PC-3 (cell line): ENCODE results near the gene HBM.

Experiments used
- CTCF ChIP-seq: fragments of 300-600 bp; sonication (generic); conservative IDR thresholded peaks from 2 replicates; pipeline ENCODE4 v1.5.1; 2017; ENCODE audit warnings: antibody characterized with exemption, low read depth, mild to moderate bottlenecking, low read length
- EZH2 ChIP-seq: fragments of 300-600 bp; sonication (generic); IDR thresholded peaks from one replicate; pipeline ENCODE4 v1.6.1; 2017; ENCODE audit warnings: antibody characterized with exemption, mild to moderate bottlenecking, low read length; ENCODE audit not compliant: unreplicated experiment
- EZH2phosphoT487 ChIP-seq: fragments of 300-600 bp; sonication (generic); IDR thresholded peaks from 2 replicates; pipeline ENCODE4 v1.6.1; 2018; ENCODE audit warnings: mild to moderate bottlenecking, antibody characterized with exemption, low read length, borderline replicate concordance

DNA sequence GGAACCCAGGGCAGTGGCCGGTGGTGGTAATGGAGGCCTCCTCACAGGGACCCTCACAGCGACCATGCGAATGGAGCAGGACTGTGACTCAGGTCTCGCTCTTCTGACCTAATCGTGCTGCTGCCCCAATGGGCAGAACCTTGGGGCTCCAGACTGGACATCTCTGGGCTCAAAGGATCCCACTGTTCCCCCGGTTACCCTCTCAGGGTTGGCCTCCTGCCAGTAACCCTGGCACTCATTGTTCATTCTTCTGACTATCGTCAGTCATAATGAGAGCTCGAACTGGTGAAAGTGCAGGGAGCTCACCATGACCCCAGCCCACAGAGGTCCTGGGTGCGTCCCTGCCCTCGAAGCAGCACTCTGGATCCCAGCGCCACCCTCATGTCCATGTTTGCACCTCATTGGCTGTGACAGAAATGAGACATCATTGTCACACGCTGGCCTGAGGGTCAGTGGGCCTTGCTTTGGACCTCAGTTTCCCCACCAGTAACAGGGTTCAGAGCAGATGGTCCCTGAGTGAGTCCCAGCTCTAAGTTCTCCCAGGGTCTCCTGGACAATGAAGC is 23.3 kb upstream of the HBM start:
- TF ChIP-seq CTCF (no peak), EZH2phosphoT487 (no peak), EZH2 (no peak)
